Urinary bladder (tissue), 4 donors: Measurements from ENCODE around the gene CLSTN3. TPM values are rescaled to one million over a fixed set of nuclear protein-coding genes. Genes with fewer than 3 reads are reported as not detected.

ENCODE experiments used
- DNase-seq: peaks from one replicate; pipeline ENCODE4 v3.0.0-alpha.2; 2015; ENCODE audit errors: extremely low spot score
- H3K27ac ChIP-seq: one replicate; pipeline ENCODE4 v1.5.1; 2013; ENCODE audit warnings: low read depth, mild to moderate bottlenecking, moderate library complexity
- H3K36me3 ChIP-seq: one replicate; pipeline ENCODE4 v1.6.1; 2013; ENCODE audit warnings: mild to moderate bottlenecking, moderate library complexity; ENCODE audit not compliant: insufficient read depth
- H3K4me1 ChIP-seq: one replicate; pipeline ENCODE4 v1.6.1; 2013; ENCODE audit warnings: mild to moderate bottlenecking, moderate library complexity; ENCODE audit not compliant: insufficient read depth
- H3K4me3 ChIP-seq: one replicate; pipeline ENCODE4 v1.5.1; 2013; ENCODE audit warnings: low read depth, low read length
- WGBS: extraction: QIAGEN DNeasy Blood & Tissue Kit; methylation state at CpG from one replicate; pipeline ENCODE4 v1.1.7; 2013; 5-methylcytosine and 5-hydroxymethylcytosine counted together
- polyA plus RNA-seq: library from polyadenylated mRNA; stranded (reverse); fragments of 200-250 nt; gene quantifications from one replicate; pipeline ENCODE4 v1.2.3, GENCODE V29; 2013
- total RNA-seq: library from RNA; depleted of rRNA; stranded (reverse); fragments of >200 nt; gene quantifications from one replicate; pipeline ENCODE4 v1.2.3, GENCODE V29; 2014
- donor health status: healthy with polysubstance abuse.
- donor health status: healthy.

Gene CLSTN3
- total and polyA plus RNA-seq, 2 donors, result 16.7 to 20.9 TPM

- DNase-seq, result no peak
- Histone ChIP-seq H3K4me1 (no peaks in the 10 kb centered on the region), H3K27ac (no peak overlapping the region), H3K36me3 (no peaks in the 10 kb centered on the region), H3K4me3 (no peak overlapping the region)
- 84% methylated on average over 5 of the region's 5 CpGs for WGBS
Measured at GRCh38 chr12:7142056-7142644, 12.0 kb downstream of the CLSTN3 start.

GRCh38 chr12:7142809-7143465 is 12.8 kb downstream of the CLSTN3 start:
- WGBS, result 94% methylated on average over 18 of the region's 18 CpGs
- H3K36me3 ChIP-seq, result no peaks in the 10 kb centered on the region
- no peak overlapping the region for H3K4me3 ChIP-seq
- DNase-seq, result no peak
- H3K27ac ChIP-seq, result no peak overlapping the region
- H3K4me1 ChIP-seq, result no peaks in the 10 kb centered on the region

- Histone ChIP-seq H3K4me1 (no peaks in the 10 kb centered on the region), H3K36me3 (peaks cover 2% of the 10 kb centered on the region), H3K4me3 (no peak overlapping the region), H3K27ac (no peak overlapping the region)
- DNase-seq, result no peak
- WGBS, result 93% methylated on average over 7 of the region's 7 CpGs
Measured at GRCh38 chr12:7143564-7143963, 13.4 kb downstream of the CLSTN3 start.

- 46% methylated on average over 11 of the region's 11 CpGs for WGBS
- no peak overlapping the region for H3K4me3 ChIP-seq
- peaks cover 2% of the 10 kb centered on the region for H3K36me3 ChIP-seq
- DNase-seq, result no peak
- no peaks in the 10 kb centered on the region for H3K4me1 ChIP-seq
- no peak overlapping the region for H3K27ac ChIP-seq
Measured at GRCh38 chr12:7144414-7145120, 14.4 kb downstream of the CLSTN3 start.

GRCh38 chr12:7145671-7146070 is 15.5 kb downstream of the CLSTN3 start:
- H3K27ac ChIP-seq, result no peak overlapping the region
- no peaks in the 10 kb centered on the region for H3K4me1 ChIP-seq
- H3K36me3 ChIP-seq, result peaks cover 2% of the 10 kb centered on the region
- no peak for DNase-seq
- H3K4me3 ChIP-seq, result no peak overlapping the region
- 75% methylated on average over 4 of the region's 4 CpGs for WGBS

- Histone ChIP-seq H3K27ac (no peak overlapping the region), H3K4me3 (no peak overlapping the region), H3K4me1 (no peaks in the 10 kb centered on the region), H3K36me3 (peaks cover 2% of the 10 kb centered on the region)
- WGBS, result 90% methylated on average over 7 of the region's 7 CpGs
- no peak for DNase-seq
Measured at GRCh38 chr12:7146228-7146627, 16.1 kb downstream of the CLSTN3 start.

- 94% methylated on average over 7 of the region's 7 CpGs for WGBS
- peaks cover 2% of the 10 kb centered on the region for H3K36me3 ChIP-seq
- H3K27ac ChIP-seq, result no peak overlapping the region
- no peaks in the 10 kb centered on the region for H3K4me1 ChIP-seq
- no peak overlapping the region for H3K4me3 ChIP-seq
- DNase-seq, result no peak
Measured at GRCh38 chr12:7146906-7147305, 16.7 kb downstream of the CLSTN3 start.

- peaks cover 2% of the 10 kb centered on the region for H3K36me3 ChIP-seq
- no peak overlapping the region for H3K27ac ChIP-seq
- H3K4me3 ChIP-seq, result no peak overlapping the region
- DNase-seq, result no peak
- 89% methylated on average over 12 of the region's 12 CpGs for WGBS
- H3K4me1 ChIP-seq, result no peaks in the 10 kb centered on the region
Measured at GRCh38 chr12:7150356-7150755, 20.2 kb downstream of the CLSTN3 start.

GRCh38 chr12:7150841-7151240 is 20.7 kb downstream of the CLSTN3 start:
- Histone ChIP-seq H3K4me1 (no peaks in the 10 kb centered on the region), H3K27ac (no peak overlapping the region), H3K36me3 (peaks cover 2% of the 10 kb centered on the region), H3K4me3 (no peak overlapping the region)
- 94% methylated on average over 6 of the region's 6 CpGs for WGBS
- DNase-seq, result no peak

- Histone ChIP-seq H3K4me3 (no peak overlapping the region), H3K4me1 (no peaks in the 10 kb centered on the region), H3K36me3 (peaks cover 2% of the 10 kb centered on the region), H3K27ac (no peak overlapping the region)
- DNase-seq, result no peak
- 94% methylated on average over 6 of the region's 6 CpGs for WGBS
Measured at GRCh38 chr12:7151532-7151931, 21.4 kb downstream of the CLSTN3 start.

- H3K27ac ChIP-seq, result no peak overlapping the region
- DNase-seq, result no peak
- 89% methylated on average over 4 of the region's 4 CpGs for WGBS
- no peaks in the 10 kb centered on the region for H3K4me1 ChIP-seq
- peaks cover 2% of the 10 kb centered on the region for H3K36me3 ChIP-seq
- H3K4me3 ChIP-seq, result no peak overlapping the region
Measured at GRCh38 chr12:7152818-7153217, 22.6 kb downstream of the CLSTN3 start.

- 86% methylated on average over 6 of the region's 6 CpGs for WGBS
- Histone ChIP-seq H3K36me3 (no peaks in the 10 kb centered on the region), H3K4me1 (no peaks in the 10 kb centered on the region), H3K4me3 (no peak overlapping the region), H3K27ac (no peak overlapping the region)
- DNase-seq, result no peak
Measured at GRCh38 chr12:7154042-7154441, 23.9 kb downstream of the CLSTN3 start.

- 75% methylated on average over 12 of the region's 12 CpGs for WGBS
- Histone ChIP-seq H3K4me1 (no peaks in the 10 kb centered on the region), H3K36me3 (no peaks in the 10 kb centered on the region), H3K27ac (no peak overlapping the region), H3K4me3 (no peak overlapping the region)
- DNase-seq, result no peak
Measured at GRCh38 chr12:7154901-7155470, 24.8 kb downstream of the CLSTN3 start.
